H1 (cell line): ENCODE data around the gene IER5. TPM values are rescaled to one million over a fixed set of nuclear protein-coding genes. Genes with fewer than 3 reads are reported as not detected.

ENCODE experiments used
- ASH2L ChIP-seq: fragments of 200-600, 300-600 bp; sonication (generic); IDR thresholded peaks from one replicate; pipeline ENCODE4 v1.7.1; 2017; ENCODE audit warnings: low read length
- CHD2 ChIP-seq: IDR thresholded peaks from 2 replicates; pipeline ENCODE4 v1.6.1; 2012; ENCODE audit warnings: low read length, improper control_type of control experiment
- CTBP2 ChIP-seq: IDR thresholded peaks from 2 replicates; pipeline ENCODE4 v1.7.0; 2011; ENCODE audit warnings: borderline replicate concordance, mild to moderate bottlenecking, moderate library complexity, mixed read lengths, low read length; ENCODE audit not compliant: insufficient read depth, insufficient read length
- EP300 ChIP-seq, 2 experiments: IDR thresholded peaks; 1 replicate in 1 of 2; 2 replicates in 1 of 2; pipeline ENCODE4 v1.6.1; 2011 to 2012; ENCODE audit warnings: low read depth in 2 of 2, low read length in 2 of 2, mild to moderate bottlenecking in 2 of 2, borderline replicate concordance in 1 of 2, inconsistent platforms in 1 of 2, moderate library complexity in 1 of 2
- PHF8 ChIP-seq: fragments of 200-600 bp; sonication (generic); conservative IDR thresholded peaks from 2 replicates; pipeline ENCODE4 v1.7.1; 2012; ENCODE audit warnings: low read depth, mild to moderate bottlenecking, inconsistent platforms, low read length, moderate library complexity
- RBBP5 ChIP-seq: IDR thresholded peaks from 2 replicates; pipeline ENCODE4 v1.7.1; 2012; ENCODE audit warnings: low read depth, mild to moderate bottlenecking, inconsistent platforms, low read length, moderate library complexity, borderline replicate concordance
- polyA plus RNA-seq, 7 experiments: library from polyadenylated mRNA; depleted of rRNA in 3 of 7; stranded (reverse) in 5 of 7; unstranded in 2 of 7; fragments of >200 nt in 5 of 7; fragments of 200-250 nt in 2 of 7; gene quantifications; 1 replicate in 5 of 7; 2 replicates in 1 of 7; 4 replicates in 1 of 7; pipeline versions ENCODE4 v1.2.1 to v1.2.3, GENCODE V29; 2011 to 2013; ENCODE audit warnings: missing spikeins in 2 of 7, mixed read lengths in 2 of 7
- total RNA-seq: library from RNA; stranded (reverse); fragmentation: NEBNext Ultra II Directional; extraction: Animal tissue kit (Norgen Biotek cat#: 25700); gene quantifications from 2 replicates; pipeline ENCODE4 v1.2.1, GENCODE V29; 2021
- TF ChIP-seq, protein P1 (sequence below): fragments of 300-600 bp; sonication (generic); IDR thresholded peaks from 2 replicates; pipeline ENCODE4 v1.7.1; 2012; ENCODE audit warnings: low read length, moderate library complexity, mild to moderate bottlenecking, inconsistent platforms; ENCODE audit not compliant: insufficient replicate concordance
- TF ChIP-seq, protein P2 (sequence below): IDR thresholded peaks from 2 replicates; pipeline ENCODE4 v1.6.1; 2012; ENCODE audit warnings: low read length, inconsistent platforms

IER5 gene
- total and polyA plus RNA-seq, 2 of the 8 experiments (the other 6 are each of a cell fraction or from before 2014, with no cell fraction given), result 3.5 to 7.7 TPM

- TF ChIP-seq, protein P1, sequence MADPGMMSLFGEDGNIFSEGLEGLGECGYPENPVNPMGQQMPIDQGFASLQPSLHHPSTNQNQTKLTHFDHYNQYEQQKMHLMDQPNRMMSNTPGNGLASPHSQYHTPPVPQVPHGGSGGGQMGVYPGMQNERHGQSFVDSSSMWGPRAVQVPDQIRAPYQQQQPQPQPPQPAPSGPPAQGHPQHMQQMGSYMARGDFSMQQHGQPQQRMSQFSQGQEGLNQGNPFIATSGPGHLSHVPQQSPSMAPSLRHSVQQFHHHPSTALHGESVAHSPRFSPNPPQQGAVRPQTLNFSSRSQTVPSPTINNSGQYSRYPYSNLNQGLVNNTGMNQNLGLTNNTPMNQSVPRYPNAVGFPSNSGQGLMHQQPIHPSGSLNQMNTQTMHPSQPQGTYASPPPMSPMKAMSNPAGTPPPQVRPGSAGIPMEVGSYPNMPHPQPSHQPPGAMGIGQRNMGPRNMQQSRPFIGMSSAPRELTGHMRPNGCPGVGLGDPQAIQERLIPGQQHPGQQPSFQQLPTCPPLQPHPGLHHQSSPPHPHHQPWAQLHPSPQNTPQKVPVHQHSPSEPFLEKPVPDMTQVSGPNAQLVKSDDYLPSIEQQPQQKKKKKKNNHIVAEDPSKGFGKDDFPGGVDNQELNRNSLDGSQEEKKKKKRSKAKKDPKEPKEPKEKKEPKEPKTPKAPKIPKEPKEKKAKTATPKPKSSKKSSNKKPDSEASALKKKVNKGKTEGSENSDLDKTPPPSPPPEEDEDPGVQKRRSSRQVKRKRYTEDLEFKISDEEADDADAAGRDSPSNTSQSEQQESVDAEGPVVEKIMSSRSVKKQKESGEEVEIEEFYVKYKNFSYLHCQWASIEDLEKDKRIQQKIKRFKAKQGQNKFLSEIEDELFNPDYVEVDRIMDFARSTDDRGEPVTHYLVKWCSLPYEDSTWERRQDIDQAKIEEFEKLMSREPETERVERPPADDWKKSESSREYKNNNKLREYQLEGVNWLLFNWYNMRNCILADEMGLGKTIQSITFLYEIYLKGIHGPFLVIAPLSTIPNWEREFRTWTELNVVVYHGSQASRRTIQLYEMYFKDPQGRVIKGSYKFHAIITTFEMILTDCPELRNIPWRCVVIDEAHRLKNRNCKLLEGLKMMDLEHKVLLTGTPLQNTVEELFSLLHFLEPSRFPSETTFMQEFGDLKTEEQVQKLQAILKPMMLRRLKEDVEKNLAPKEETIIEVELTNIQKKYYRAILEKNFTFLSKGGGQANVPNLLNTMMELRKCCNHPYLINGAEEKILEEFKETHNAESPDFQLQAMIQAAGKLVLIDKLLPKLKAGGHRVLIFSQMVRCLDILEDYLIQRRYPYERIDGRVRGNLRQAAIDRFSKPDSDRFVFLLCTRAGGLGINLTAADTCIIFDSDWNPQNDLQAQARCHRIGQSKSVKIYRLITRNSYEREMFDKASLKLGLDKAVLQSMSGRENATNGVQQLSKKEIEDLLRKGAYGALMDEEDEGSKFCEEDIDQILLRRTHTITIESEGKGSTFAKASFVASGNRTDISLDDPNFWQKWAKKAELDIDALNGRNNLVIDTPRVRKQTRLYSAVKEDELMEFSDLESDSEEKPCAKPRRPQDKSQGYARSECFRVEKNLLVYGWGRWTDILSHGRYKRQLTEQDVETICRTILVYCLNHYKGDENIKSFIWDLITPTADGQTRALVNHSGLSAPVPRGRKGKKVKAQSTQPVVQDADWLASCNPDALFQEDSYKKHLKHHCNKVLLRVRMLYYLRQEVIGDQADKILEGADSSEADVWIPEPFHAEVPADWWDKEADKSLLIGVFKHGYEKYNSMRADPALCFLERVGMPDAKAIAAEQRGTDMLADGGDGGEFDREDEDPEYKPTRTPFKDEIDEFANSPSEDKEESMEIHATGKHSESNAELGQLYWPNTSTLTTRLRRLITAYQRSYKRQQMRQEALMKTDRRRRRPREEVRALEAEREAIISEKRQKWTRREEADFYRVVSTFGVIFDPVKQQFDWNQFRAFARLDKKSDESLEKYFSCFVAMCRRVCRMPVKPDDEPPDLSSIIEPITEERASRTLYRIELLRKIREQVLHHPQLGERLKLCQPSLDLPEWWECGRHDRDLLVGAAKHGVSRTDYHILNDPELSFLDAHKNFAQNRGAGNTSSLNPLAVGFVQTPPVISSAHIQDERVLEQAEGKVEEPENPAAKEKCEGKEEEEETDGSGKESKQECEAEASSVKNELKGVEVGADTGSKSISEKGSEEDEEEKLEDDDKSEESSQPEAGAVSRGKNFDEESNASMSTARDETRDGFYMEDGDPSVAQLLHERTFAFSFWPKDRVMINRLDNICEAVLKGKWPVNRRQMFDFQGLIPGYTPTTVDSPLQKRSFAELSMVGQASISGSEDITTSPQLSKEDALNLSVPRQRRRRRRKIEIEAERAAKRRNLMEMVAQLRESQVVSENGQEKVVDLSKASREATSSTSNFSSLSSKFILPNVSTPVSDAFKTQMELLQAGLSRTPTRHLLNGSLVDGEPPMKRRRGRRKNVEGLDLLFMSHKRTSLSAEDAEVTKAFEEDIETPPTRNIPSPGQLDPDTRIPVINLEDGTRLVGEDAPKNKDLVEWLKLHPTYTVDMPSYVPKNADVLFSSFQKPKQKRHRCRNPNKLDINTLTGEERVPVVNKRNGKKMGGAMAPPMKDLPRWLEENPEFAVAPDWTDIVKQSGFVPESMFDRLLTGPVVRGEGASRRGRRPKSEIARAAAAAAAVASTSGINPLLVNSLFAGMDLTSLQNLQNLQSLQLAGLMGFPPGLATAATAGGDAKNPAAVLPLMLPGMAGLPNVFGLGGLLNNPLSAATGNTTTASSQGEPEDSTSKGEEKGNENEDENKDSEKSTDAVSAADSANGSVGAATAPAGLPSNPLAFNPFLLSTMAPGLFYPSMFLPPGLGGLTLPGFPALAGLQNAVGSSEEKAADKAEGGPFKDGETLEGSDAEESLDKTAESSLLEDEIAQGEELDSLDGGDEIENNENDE, result no peak
- TF ChIP-seq PHF8 (no peak), CHD2 (no peak), RBBP5 (0 out of 2 replicates have a peak, but pooled peaks have one; percentile 50), ASH2L (no peak), EP300 (IDR thresholded peaks at IDR 0.05; ENCODE audit: borderline replicate concordance in 1 of 2, low read depth in 2 of 2, low read length in 2 of 2) (no peak; a peak in 1 of 3 replicates), CTBP2 (no peak)
- TF ChIP-seq, protein P2, sequence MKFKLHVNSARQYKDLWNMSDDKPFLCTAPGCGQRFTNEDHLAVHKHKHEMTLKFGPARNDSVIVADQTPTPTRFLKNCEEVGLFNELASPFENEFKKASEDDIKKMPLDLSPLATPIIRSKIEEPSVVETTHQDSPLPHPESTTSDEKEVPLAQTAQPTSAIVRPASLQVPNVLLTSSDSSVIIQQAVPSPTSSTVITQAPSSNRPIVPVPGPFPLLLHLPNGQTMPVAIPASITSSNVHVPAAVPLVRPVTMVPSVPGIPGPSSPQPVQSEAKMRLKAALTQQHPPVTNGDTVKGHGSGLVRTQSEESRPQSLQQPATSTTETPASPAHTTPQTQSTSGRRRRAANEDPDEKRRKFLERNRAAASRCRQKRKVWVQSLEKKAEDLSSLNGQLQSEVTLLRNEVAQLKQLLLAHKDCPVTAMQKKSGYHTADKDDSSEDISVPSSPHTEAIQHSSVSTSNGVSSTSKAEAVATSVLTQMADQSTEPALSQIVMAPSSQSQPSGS, result no peak
Observed at GRCh38 chr1:181133441-181133951, 45.0 kb downstream of the IER5 start (continued).
